Measurements from ENCODE around the gene TMEM9.
"Not testable (repeated sequence)": the region's sequence is repeated elsewhere in the genome, so short reads cannot be mapped to it uniquely, and the experiment has no call there.

The TMEM9 gene

DNA sequence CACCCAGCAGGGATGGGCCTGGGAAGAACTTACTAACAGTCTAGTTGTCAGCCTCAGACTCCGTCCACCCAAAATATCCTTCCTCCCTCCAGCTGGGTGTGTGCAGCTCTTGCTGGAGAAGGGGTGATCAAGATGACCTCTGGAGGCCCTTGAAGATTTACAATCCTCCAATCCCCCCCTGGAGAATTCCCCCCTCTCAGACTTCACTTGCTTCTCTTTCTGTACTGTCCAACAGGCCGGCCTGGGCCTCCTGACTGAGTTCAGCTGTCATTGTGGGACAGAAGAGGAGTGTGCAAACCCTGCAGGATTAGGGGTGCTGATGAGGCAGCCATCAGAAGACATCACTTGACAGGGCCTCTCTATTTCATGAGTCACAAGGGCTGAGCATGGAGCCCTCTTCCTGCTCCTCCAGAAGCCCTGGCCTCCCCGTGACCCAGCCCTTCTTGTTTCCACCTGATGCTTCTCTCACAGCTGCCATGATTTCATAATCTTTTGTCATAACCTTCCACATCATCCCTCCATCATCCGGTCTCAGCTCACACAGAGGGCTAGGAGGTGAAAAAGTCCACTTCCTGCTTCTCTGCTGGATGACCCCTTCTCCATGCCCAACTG is 18.8 kb upstream of the TMEM9 start:
- no peak overlapping the region for H3K4me3 ChIP-seq (ENCODE audit: low read length)
- no peak overlapping the region for H3K9ac ChIP-seq (ENCODE audit: low read depth, low read length)
- no peaks in the 10 kb centered on the region for H3K27me3 ChIP-seq (ENCODE audit: control insufficient read depth, insufficient read depth, low read length)
- peaks cover 18% of the 10 kb centered on the region for H3K4me1 ChIP-seq (ENCODE audit: control insufficient read depth, insufficient read depth, low read length)
- H3K9me3 ChIP-seq (replicated peaks; ENCODE audit: low read length) = no peaks in the 10 kb centered on the region
- no peaks in the 10 kb centered on the region for H3K36me3 ChIP-seq (ENCODE audit: insufficient read depth, low read length)
- H3K4me2 ChIP-seq (ENCODE audit: low read length) = no peak overlapping the region

DNA sequence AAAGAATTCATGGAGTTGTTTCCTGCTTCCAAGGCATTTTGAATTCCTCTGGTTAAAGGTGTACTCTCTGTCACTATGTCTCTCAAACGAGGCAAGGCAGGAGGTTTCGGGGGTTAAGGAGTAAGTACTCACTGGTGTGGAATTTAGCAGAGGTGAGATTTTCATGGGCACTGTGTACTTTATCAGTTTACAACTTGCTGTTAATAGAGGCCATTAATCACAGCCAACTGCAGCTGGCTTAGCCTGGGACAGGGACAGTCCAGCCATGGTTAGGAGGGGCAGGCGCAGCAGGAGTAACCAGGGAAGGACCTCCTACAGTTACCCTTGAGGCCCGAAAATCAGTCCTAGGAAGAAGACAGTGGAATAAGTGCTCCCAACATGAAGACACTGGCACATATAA is 18.1 kb upstream of the TMEM9 start:
- no peak overlapping the region for H3K4me3 ChIP-seq (ENCODE audit: low read length)
- no peaks in the 10 kb centered on the region for H3K9me3 ChIP-seq (replicated peaks; ENCODE audit: low read length)
- H3K4me1 ChIP-seq (ENCODE audit: control insufficient read depth, insufficient read depth, low read length) = peaks cover 18% of the 10 kb centered on the region
- no peak overlapping the region for H3K4me2 ChIP-seq (ENCODE audit: low read length)
- H3K36me3 ChIP-seq (ENCODE audit: insufficient read depth, low read length) = no peaks in the 10 kb centered on the region
- H3K9ac ChIP-seq (ENCODE audit: low read depth, low read length) = no peak overlapping the region
- H3K27me3 ChIP-seq (ENCODE audit: control insufficient read depth, insufficient read depth, low read length) = peaks cover 6% of the 10 kb centered on the region

DNA sequence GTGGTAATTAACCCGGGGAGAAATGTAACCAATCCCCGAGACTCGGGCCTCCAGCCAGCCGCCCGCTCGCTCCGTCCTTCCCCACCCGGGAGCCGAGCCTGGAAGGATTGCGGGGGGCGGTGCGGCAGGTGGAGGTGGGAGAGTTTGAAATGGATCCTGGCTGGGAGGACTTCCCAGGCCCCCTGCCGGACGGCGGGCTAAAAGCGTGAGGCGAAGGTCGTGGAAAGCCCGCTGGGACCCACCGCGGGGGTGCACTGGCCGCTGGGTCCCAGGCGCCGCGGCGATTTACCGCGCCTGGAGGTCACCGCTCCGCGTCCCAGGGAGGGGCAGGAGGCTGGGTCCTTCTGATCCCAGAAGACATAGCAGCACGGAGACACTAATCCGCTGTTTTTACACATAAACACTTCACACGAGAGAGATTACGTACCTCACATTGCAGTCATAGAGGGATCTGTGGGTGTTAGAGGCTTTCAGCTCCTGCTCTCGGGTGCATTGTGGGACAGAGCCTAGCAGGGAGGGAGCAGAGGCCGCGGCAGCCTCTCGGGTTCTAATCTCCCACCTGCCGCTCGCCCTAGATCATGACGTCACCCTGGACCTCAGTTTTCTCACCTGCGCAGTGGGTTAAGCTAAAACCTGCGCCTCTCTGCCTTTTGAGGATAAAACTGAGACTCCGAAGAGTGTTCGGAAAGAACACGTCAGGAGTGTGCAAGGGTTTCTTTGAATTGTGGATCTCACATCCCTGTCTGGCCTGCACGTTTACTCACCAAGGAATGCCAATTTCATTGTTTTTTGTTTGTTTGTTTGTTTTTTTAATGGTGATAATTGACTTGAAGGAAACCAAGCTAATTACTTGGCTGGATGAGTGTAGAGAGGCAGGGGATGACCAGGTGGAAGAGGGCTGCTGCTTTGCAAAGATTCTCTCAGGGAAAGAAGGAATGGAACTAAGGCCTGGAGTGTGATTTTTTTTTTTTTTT is 17.1 kb upstream of the TMEM9 start:
- Histone ChIP-seq H3K4me1 (ENCODE audit: control insufficient read depth, insufficient read depth, low read length) (peaks cover 18% of the 10 kb centered on the region), H3K9ac (ENCODE audit: low read depth, low read length) (peak overlapping the region; percentile 86), H3K9me3 (replicated peaks; ENCODE audit: low read length) (no peaks in the 10 kb centered on the region), H3K4me2 (ENCODE audit: low read length) (peak overlapping the region; percentile 97), H3K27me3 (ENCODE audit: control insufficient read depth, insufficient read depth, low read length) (peaks cover 10% of the 10 kb centered on the region), H3K36me3 (ENCODE audit: insufficient read depth, low read length) (no peaks in the 10 kb centered on the region), H3K4me3 (ENCODE audit: low read length) (peak overlapping the region; percentile 75)

DNA sequence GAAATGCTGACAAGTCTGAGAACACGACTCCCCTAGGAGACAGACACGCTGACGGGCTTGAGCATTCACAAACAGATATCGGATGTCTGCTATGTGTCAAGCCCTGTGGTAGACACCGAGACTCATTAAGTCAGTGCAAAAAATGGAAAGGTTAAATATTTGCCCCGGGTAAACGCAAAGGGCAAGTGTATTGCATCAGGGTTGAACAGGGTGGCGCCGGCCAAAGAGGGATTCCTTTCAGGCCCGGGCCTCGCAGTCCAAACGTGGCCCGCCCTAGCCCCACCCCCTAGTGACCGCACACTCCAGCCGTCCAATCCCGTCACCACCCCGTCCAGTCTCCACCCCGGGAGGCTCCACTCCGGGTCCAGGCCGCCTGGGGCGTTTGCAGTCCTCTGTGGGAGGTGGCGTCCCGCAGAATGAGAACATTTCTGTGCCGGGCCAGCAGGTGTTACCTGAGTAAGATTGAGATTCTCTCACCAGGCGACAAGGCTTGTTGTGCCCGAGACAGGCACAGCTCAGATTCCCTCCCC is 16.3 kb upstream of the TMEM9 start:
- H3K4me3 ChIP-seq (ENCODE audit: low read length) = peak overlapping the region; percentile 75
- peak overlapping the region; percentile 86 for H3K9ac ChIP-seq (ENCODE audit: low read depth, low read length)
- no peaks in the 10 kb centered on the region for H3K36me3 ChIP-seq (ENCODE audit: insufficient read depth, low read length)
- peaks cover 18% of the 10 kb centered on the region for H3K4me1 ChIP-seq (ENCODE audit: control insufficient read depth, insufficient read depth, low read length)
- H3K27me3 ChIP-seq (ENCODE audit: control insufficient read depth, insufficient read depth, low read length) = peaks cover 16% of the 10 kb centered on the region
- H3K9me3 ChIP-seq (replicated peaks; ENCODE audit: low read length) = no peaks in the 10 kb centered on the region
- H3K4me2 ChIP-seq (ENCODE audit: low read length) = peak overlapping the region; percentile 97

DNA sequence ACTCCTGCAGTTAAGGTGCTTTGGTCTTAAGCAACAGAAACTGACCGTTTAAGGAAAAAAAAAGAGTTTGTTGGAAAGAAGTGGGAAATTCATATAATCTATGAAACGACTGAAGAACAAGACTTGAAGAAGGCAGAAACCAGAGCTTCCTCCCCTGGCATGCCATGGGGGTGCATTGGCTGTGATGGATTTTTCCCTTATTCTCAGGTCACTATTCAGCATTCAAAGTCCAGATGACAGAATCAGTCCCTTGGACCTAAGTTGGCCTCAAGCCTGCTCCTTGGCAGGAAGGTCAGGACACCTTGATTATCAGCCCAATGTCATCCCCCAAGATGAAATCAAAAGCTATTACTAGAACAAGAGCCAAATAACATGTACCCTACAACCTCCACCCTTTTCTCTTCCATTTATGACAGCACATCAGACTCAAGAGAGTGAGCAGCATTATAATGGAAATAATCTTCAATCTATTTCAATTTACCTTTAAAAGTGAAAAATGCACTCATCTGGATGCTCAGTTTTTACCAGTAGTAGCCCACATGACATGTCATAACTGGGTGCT is 15.8 kb upstream of the TMEM9 start:
- H3K4me3 ChIP-seq (ENCODE audit: low read length) = no peak overlapping the region
- H3K4me1 ChIP-seq (ENCODE audit: control insufficient read depth, insufficient read depth, low read length) = peaks cover 18% of the 10 kb centered on the region
- peak overlapping the region; percentile 28 for H3K9ac ChIP-seq (ENCODE audit: low read depth, low read length)
- peaks cover 17% of the 10 kb centered on the region for H3K27me3 ChIP-seq (ENCODE audit: control insufficient read depth, insufficient read depth, low read length)
- H3K4me2 ChIP-seq (ENCODE audit: low read length) = peak overlapping the region; percentile 97
- H3K9me3 ChIP-seq (replicated peaks; ENCODE audit: low read length) = no peaks in the 10 kb centered on the region
- H3K36me3 ChIP-seq (ENCODE audit: insufficient read depth, low read length) = no peaks in the 10 kb centered on the region

DNA sequence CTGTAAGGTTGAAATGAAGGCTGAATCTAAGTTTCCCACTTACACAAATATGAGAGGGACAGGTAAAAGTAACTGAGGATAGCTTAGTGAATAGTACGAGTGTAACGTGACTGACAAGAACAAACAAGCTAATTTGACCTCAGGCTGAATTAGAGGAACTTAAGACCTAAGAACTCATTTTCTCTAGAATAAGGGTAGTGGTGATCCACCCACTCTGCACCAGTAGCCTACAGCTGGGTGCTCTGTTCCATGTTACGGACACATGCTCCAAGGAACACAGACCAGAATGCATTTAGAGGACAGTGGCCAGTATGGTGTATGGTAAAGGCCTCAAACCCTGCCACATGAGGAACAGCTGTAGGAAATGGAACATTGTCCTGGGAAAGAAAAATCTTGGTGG is 14.9 kb upstream of the TMEM9 start:
- H3K27me3 ChIP-seq (ENCODE audit: control insufficient read depth, insufficient read depth, low read length) = peaks cover 24% of the 10 kb centered on the region

DNA sequence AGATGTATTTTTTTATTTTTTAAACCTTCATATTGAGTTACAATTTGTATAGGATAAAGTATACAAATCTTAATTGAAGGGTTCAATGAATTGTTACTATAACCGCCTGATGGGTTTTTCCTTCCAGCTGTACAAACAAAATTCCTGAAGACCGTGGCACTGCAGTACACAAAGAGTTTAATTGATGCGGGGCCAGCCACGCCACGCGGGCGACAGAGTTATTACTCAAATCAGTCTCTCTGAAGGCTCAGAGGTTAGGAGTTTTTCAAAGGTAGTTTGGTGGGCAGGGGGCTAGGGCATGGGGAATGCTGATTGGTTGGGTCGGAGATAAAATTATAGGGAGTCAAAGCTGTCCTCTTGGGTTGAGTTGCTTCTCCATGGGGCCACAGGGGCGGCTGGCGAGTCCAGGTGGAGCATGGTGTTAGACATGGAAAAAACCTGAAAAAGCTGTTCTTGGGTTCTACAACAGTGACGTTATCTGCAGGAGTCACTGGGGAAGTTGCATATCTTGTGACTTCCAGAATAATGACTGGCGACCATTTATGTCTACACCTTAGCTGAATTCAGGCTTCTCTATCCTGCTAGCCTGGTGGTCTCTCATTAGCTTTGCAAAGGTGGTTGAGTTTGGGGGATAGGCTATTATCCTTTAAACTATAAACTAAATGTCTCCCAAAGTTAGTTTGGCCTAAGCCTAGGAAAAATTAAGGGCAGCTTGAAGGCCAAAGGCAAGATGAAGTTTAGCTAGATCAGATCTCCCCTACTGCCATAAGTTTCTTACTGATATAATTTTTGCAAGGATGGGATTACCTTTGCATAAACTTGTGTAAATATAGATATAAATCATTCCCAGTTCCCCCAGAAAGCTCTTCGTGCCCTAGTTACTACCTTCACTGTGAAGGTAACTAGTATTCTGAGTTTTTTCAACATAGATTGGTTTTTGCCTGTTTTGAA is 13.0 kb upstream of the TMEM9 start:
- no peak overlapping the region for H3K9ac ChIP-seq (ENCODE audit: low read depth, low read length)
- H3K4me2 ChIP-seq (ENCODE audit: low read length) = no peak overlapping the region
- no peaks in the 10 kb centered on the region for H3K9me3 ChIP-seq (replicated peaks; ENCODE audit: low read length)
- no peaks in the 10 kb centered on the region for H3K36me3 ChIP-seq (ENCODE audit: insufficient read depth, low read length)
- H3K27me3 ChIP-seq (ENCODE audit: control insufficient read depth, insufficient read depth, low read length) = peaks cover 37% of the 10 kb centered on the region
- H3K4me1 ChIP-seq (ENCODE audit: control insufficient read depth, insufficient read depth, low read length) = peaks cover 15% of the 10 kb centered on the region
- no peak overlapping the region for H3K4me3 ChIP-seq (ENCODE audit: low read length)

More for the DNA sequence above, 14.9 kb upstream of the TMEM9 start:
- no peak overlapping the region for H3K4me3 ChIP-seq (ENCODE audit: low read length)
- H3K4me1 ChIP-seq (ENCODE audit: control insufficient read depth, insufficient read depth, low read length) = peaks cover 18% of the 10 kb centered on the region
- no peak overlapping the region for H3K9ac ChIP-seq (ENCODE audit: low read depth, low read length)
- no peaks in the 10 kb centered on the region for H3K36me3 ChIP-seq (ENCODE audit: insufficient read depth, low read length)
- H3K9me3 ChIP-seq (replicated peaks; ENCODE audit: low read length) = no peaks in the 10 kb centered on the region
- no peak overlapping the region for H3K4me2 ChIP-seq (ENCODE audit: low read length)

DNA sequence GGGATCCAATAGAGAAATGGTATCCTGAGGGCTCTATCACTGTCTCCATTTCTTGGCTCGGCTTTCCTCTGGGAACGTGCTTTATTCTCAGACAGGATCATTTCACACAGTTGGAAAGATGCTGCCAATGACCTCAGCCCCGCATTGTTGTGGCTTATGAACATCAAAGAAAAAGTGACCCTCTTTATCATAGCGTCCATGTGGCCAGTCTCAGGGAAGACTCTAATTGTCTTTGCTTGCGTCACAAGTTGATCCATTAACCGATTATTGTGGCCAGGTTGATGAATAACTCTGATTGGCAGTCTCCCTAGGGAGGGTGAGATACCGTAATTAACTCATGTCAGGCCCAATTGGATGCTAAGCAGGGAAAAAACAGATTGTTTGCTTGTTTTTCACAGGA is 10.4 kb upstream of the TMEM9 start:
- H3K4me3 ChIP-seq (ENCODE audit: low read length) = no peak overlapping the region
- no peaks in the 10 kb centered on the region for H3K36me3 ChIP-seq (ENCODE audit: insufficient read depth, low read length)
- no peak overlapping the region for H3K4me2 ChIP-seq (ENCODE audit: low read length)
- H3K27me3 ChIP-seq (ENCODE audit: control insufficient read depth, insufficient read depth, low read length) = peaks cover 47% of the 10 kb centered on the region
- no peaks in the 10 kb centered on the region for H3K4me1 ChIP-seq (ENCODE audit: control insufficient read depth, insufficient read depth, low read length)
- no peak overlapping the region for H3K9ac ChIP-seq (ENCODE audit: low read depth, low read length)
- H3K9me3 ChIP-seq (replicated peaks; ENCODE audit: low read length) = no peaks in the 10 kb centered on the region

DNA sequence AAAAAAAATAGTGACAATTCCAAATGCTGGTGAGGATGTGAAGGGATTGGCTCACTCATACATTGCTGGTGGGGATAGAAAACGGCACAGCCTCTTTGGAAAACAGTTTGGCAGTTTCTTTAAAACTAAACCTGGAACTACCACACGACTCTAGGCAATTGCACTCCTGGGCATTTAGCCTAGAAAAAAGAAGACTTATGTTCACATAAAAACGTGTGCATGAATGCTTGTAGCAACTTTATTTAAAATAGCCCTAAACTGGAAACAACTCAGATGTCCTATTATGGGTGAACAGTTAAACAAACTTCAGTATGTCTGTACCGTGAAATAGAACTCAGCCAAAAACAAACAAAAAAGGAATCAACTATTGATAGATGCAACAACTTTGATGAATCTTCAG is 9.4 kb upstream of the TMEM9 start:
- H3K4me3 ChIP-seq (ENCODE audit: low read length) = no peak overlapping the region
- H3K9ac ChIP-seq (ENCODE audit: low read depth, low read length) = no peak overlapping the region
- no peaks in the 10 kb centered on the region for H3K36me3 ChIP-seq (ENCODE audit: insufficient read depth, low read length)
- H3K9me3 ChIP-seq (replicated peaks; ENCODE audit: low read length) = no peaks in the 10 kb centered on the region
- H3K4me1 ChIP-seq (ENCODE audit: control insufficient read depth, insufficient read depth, low read length) = no peaks in the 10 kb centered on the region
- H3K4me2 ChIP-seq (ENCODE audit: low read length) = no peak overlapping the region
- peaks cover 53% of the 10 kb centered on the region for H3K27me3 ChIP-seq (ENCODE audit: control insufficient read depth, insufficient read depth, low read length)

DNA sequence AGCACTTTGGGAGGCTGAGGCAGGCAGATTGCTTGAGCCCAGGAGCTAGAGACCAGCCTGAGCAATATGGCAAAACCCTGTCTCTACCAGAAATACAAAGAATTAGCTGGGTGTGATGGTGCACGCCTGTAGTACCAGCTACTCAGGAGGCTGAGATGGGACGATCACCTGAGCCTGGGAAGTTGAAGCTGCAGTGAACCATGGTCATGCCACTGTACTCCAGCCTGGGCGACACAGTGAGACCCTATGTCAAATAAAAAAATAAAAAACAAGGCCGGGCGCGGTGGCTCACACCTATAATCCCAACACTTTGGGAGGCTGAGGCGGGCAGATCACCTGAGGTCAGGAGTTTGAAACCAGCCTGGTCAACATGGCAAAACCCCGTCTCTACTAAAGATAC is 8.8 kb upstream of the TMEM9 start:
- peaks cover 58% of the 10 kb centered on the region for H3K27me3 ChIP-seq (ENCODE audit: control insufficient read depth, insufficient read depth, low read length)
- H3K4me1 ChIP-seq (ENCODE audit: control insufficient read depth, insufficient read depth, low read length); H3K9ac ChIP-seq (ENCODE audit: low read depth, low read length); H3K9me3 ChIP-seq (replicated peaks; ENCODE audit: low read length); H3K4me3 ChIP-seq (ENCODE audit: low read length); H3K36me3 ChIP-seq (ENCODE audit: insufficient read depth, low read length); H3K4me2 ChIP-seq (ENCODE audit: low read length): not testable (repeated sequence)

DNA sequence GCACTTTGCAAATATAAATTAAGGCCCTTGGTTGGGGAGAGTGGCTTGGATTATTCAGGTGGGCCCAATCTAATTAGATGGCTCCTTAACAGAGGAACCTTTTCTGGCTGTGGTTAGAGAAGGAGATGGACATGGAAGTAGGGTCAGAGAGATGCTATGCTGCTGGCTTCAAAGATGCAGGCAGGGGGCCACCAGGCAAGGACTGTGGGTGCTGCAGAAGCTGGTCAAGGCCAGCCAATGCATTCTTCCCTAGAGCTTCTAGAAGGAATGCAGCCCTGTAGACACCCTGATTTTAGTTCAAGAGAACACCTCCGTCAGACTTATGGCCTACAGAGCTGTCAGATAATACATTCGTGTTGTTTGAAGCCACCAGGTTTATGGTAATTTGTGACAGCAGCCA is 3.7 kb upstream of the TMEM9 start:
- Histone ChIP-seq H3K4me2 (ENCODE audit: low read length) (no peak overlapping the region), H3K36me3 (ENCODE audit: insufficient read depth, low read length) (no peaks in the 10 kb centered on the region), H3K9me3 (replicated peaks; ENCODE audit: low read length) (no peaks in the 10 kb centered on the region), H3K9ac (ENCODE audit: low read depth, low read length) (no peak overlapping the region), H3K4me1 (ENCODE audit: control insufficient read depth, insufficient read depth, low read length) (peaks cover 10% of the 10 kb centered on the region), H3K27me3 (ENCODE audit: control insufficient read depth, insufficient read depth, low read length) (peaks cover 45% of the 10 kb centered on the region), H3K4me3 (ENCODE audit: low read length) (no peak overlapping the region)
